ENCODE results near the gene PRRC2B. TPM values are rescaled to one million over a fixed set of nuclear protein-coding genes. Genes with fewer than 3 reads are reported as not detected.
A peak's percentile ranks its signal among the peaks of the same experiment; 100 is the strongest.
"Not testable (repeated sequence)": the region's sequence is repeated elsewhere in the genome, so short reads cannot be mapped to it uniquely, and the experiment has no call there.

Gene PRRC2B
- total RNA-seq: 100 to 1,000 TPM; 242 to 293 TPM

- Mint-ChIP-seq H3K9me3 (ENCODE audit: low read depth) (no peaks in the 10 kb centered on the region), H3K27me3 (no peaks in the 10 kb centered on the region), H3K36me3 (peaks cover 13% of the 10 kb centered on the region), H3K4me3 (peak within 1 kb of the TSS; percentile 83), H3K4me1 (peaks cover 43% of the 10 kb centered on the region), H3K27ac (peak within 1 kb of the TSS; percentile 91)
- peak; percentile 60 for ATAC-seq
- DNase-seq: peak; percentile 89
- CTCF ChIA-PET: interaction anchor here (1.8 kb wide), 1 partner anchor 11 kb away, joined by 7 read pairs; no protein-coding TSS in a partner anchor
Measured at GRCh38 chr9:131393622-131394463, at the start of gene PRRC2B. Gene PRRC2B (plus strand): TSS chr9:131394086. CDS start chr9:131430145, 36,059 bp downstream.

- H3K4me3 Mint-ChIP-seq; H3K36me3 Mint-ChIP-seq; H3K27ac Mint-ChIP-seq; H3K4me1 Mint-ChIP-seq; DNase-seq; ATAC-seq; H3K9me3 Mint-ChIP-seq (ENCODE audit: low read depth): not testable (repeated sequence)
- peaks cover 34% of the 10 kb centered on the region for H3K27me3 Mint-ChIP-seq
- CTCF ChIA-PET: interaction anchor here (0.8 kb wide), 1 partner anchor 400 kb away, joined by 3 read pairs; no protein-coding TSS in a partner anchor
Measured at GRCh38 chr9:131344931-131345535, 48.9 kb upstream of the PRRC2B start.

DNA sequence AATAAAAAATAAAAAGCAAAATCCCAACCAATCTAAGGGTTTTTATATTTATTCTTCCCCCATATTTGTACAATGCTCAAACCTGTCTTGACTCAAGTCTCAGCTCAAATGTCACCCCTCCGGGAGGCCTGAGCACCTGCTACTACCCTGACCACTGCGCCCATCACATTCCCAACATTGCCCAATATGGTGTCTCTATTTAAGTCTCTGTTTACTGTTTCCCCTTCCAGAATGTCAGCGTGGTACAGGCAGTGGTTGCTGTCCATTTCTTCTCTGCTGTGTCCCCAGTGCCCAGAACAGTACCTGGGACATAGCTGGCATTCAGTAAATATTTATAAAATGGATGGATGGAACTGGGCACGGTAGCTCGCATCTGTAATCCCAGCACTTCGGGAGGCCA, 47.3 kb upstream of the PRRC2B start:
- Mint-ChIP-seq H3K4me1 (peaks cover 12% of the 10 kb centered on the region), H3K27me3 (peaks cover 21% of the 10 kb centered on the region), H3K36me3 (no peaks in the 10 kb centered on the region), H3K9me3 (ENCODE audit: low read depth) (no peaks in the 10 kb centered on the region), H3K4me3 (no peak overlapping the region), H3K27ac (no peak overlapping the region)
- DNase-seq (no peak), ATAC-seq (no peak)
- CTCF ChIA-PET: interaction anchor here (0.8 to 1.2 kb wide), 2 partner anchors 10 to 20 kb away, joined by 3 to 4 read pairs; no protein-coding TSS in a partner anchor

- Mint-ChIP-seq H3K27ac (no peak overlapping the region), H3K36me3 (no peaks in the 10 kb centered on the region), H3K4me1 (peaks cover 12% of the 10 kb centered on the region), H3K27me3 (peaks cover 15% of the 10 kb centered on the region), H3K4me3 (no peak overlapping the region), H3K9me3 (ENCODE audit: low read depth) (no peaks in the 10 kb centered on the region)
- ATAC-seq: no peak
- DNase-seq: no peak
- CTCF ChIA-PET: interaction anchor here (1.2 kb wide), 1 partner anchor 11 kb away, joined by 4 read pairs; no protein-coding TSS in a partner anchor
Measured at GRCh38 chr9:131347376-131348020, 46.4 kb upstream of the PRRC2B start.

DNA sequence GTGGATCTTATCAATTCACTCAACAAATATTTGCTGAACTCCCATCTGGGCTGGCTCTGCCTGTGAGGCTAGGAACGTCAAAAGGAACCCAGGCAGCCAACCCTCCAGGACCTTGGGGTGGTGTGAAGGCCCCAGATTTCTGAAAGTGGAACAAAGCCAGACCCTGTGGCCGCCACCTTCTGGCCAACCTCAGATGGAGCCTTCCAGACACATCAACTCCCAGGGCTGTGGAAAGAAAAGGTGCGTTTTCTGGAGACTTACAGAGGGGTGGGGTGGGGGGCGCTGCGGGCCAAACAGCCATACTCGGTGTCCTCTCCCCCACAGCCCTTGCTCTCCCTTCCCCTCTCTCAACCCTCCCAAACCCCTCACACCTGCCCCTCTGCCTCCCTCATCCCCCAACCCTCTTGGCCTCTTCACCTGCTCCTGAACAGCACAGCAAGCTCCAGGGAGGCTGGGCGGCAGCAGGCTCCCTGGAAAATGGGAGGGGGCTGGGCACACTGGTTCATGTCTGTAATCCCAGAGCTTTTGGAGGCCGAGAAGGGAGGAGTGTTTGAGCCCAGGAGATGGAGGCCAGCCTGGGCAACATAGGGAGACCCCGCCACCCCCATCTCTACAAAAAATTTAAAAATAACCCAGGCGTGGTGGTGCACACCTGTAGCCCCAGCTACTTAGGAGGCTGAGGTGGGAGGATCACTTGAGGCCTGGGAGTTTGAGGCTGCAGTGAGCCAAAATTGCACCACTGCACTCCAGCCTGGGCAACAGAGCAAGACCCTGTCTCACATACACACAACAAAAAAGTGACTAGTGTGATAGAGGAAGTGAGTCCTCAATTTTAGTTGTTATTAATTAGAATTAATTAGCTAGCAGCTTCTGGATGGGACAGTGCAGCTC, 45.0 kb upstream of the PRRC2B start:
- CTCF ChIA-PET: interaction anchor here (0.6 to 4.9 kb wide), 44 partner anchors 8 to 407 kb away, joined by 3 to 36 read pairs (median 5); partner anchors contain the start of genes NUP214 and RAPGEF1
- peaks cover 12% of the 10 kb centered on the region for H3K4me1 Mint-ChIP-seq
- no peaks in the 10 kb centered on the region for H3K36me3 Mint-ChIP-seq

DNA sequence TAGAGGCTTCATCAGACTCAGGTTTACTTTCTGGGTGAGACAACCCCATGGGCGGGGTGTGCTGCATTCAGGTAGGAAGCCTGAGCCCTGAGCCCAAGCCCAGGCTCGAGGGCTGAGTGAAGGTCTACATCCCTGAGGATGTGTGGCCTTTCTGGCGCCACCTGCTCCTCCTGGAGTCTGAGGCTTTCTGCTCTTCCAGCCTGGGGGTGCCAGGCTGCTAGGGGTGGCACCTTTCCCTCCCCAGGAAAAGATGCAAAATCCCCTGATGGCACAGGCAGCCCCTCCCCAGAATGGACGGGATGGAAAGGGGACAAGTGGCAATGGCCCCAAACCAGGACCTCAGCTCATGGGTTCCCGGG, 44.4 kb upstream of the PRRC2B start:
- Mint-ChIP-seq H3K27me3 (no peaks in the 10 kb centered on the region), H3K4me3 (no peak overlapping the region), H3K36me3 (no peaks in the 10 kb centered on the region), H3K9me3 (ENCODE audit: low read depth) (no peaks in the 10 kb centered on the region), H3K27ac (no peak overlapping the region), H3K4me1 (peaks cover 12% of the 10 kb centered on the region)
- ATAC-seq (no peak), DNase-seq (no peak)
- CTCF ChIA-PET: interaction anchor here (0.6 to 4.9 kb wide), 54 partner anchors 7 to 407 kb away, joined by 3 to 36 read pairs (median 4); partner anchors contain the start of genes NUP214 and RAPGEF1

More for the DNA sequence above, 45.0 kb upstream of the PRRC2B start:
- no peak for DNase-seq
- no peak for ATAC-seq
- Mint-ChIP-seq H3K27me3 (peaks cover 3% of the 10 kb centered on the region), H3K4me3 (no peak overlapping the region), H3K9me3 (ENCODE audit: low read depth) (no peaks in the 10 kb centered on the region), H3K27ac (no peak overlapping the region)

GRCh38 chr9:131349881-131350563, 43.9 kb upstream of the PRRC2B start:
- H3K27ac Mint-ChIP-seq: peak overlapping the region; percentile 72
- peak; percentile 93 for DNase-seq
- peak; percentile 99 for ATAC-seq
- CTCF ChIA-PET: interaction anchor here (0.6 to 4.9 kb wide), 59 partner anchors 8 to 406 kb away, joined by 3 to 36 read pairs (median 4); partner anchors contain the start of genes NUP214 and RAPGEF1
- peak overlapping the region; percentile 11 for H3K4me3 Mint-ChIP-seq
- H3K36me3 Mint-ChIP-seq: no peaks in the 10 kb centered on the region
- no peaks in the 10 kb centered on the region for H3K27me3 Mint-ChIP-seq
- H3K9me3 Mint-ChIP-seq (ENCODE audit: low read depth): no peaks in the 10 kb centered on the region
- H3K4me1 Mint-ChIP-seq: peaks cover 12% of the 10 kb centered on the region

- CTCF ChIA-PET: interaction anchor here (0.7 to 1.0 kb wide), 3 partner anchors 20 to 1159 kb away, joined by 3 to 4 read pairs (median 4); no protein-coding TSS in a partner anchor
- H3K9me3 Mint-ChIP-seq (ENCODE audit: low read depth); H3K27ac Mint-ChIP-seq; ATAC-seq; H3K27me3 Mint-ChIP-seq; DNase-seq; H3K36me3 Mint-ChIP-seq; H3K4me3 Mint-ChIP-seq: not testable (repeated sequence)
- peaks cover 19% of the 10 kb centered on the region for H3K4me1 Mint-ChIP-seq
Measured at GRCh38 chr9:131356479-131356878, 37.4 kb upstream of the PRRC2B start.

- Mint-ChIP-seq H3K4me3 (no peak overlapping the region), H3K4me1 (peaks cover 20% of the 10 kb centered on the region), H3K27ac (no peak overlapping the region), H3K36me3 (no peaks in the 10 kb centered on the region), H3K27me3 (no peaks in the 10 kb centered on the region), H3K9me3 (ENCODE audit: low read depth) (no peaks in the 10 kb centered on the region)
- no peak for ATAC-seq
- CTCF ChIA-PET: interaction anchor here (0.6 to 1.8 kb wide), 3 partner anchors 9 to 22 kb away, joined by 3 to 6 read pairs (median 4); no protein-coding TSS in a partner anchor
- no peak for DNase-seq
Measured at GRCh38 chr9:131358556-131358955, 35.3 kb upstream of the PRRC2B start.

DNA sequence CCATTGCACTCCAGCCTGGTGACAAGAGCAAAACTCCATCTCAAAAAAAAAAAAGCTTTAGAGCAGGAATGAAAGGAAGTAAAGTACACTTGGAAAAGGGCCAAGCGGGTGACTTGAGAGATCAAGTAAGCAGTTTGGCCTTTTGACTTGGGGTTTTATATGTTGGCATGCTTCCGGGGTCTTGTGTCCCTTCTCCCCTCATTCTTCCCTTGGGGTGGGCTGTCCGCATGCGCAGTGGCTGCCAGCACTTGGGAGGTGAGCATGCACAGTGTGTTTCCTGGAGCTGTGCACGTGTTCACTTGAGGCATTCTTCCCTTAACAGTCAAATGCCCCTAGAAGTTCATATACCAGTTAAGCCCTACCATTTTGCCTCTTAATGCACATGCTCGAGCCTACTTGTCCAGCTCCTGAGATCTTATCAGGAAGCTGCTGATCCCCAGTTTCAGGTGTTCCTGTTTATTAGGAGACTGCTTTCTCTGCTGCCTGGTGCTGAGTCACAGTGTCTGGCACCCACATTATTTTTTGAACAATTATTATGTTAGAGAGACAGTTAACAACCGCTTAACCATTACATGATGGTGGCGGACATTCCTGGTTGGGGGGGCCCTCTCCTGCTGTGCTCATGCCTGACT, 32.6 kb upstream of the PRRC2B start:
- peak overlapping the region; percentile 65 for H3K27ac Mint-ChIP-seq
- no peak overlapping the region for H3K4me3 Mint-ChIP-seq
- no peaks in the 10 kb centered on the region for H3K27me3 Mint-ChIP-seq
- H3K9me3 Mint-ChIP-seq (ENCODE audit: low read depth): no peaks in the 10 kb centered on the region
- CTCF ChIA-PET: interaction anchor here (0.6 to 2.4 kb wide), 4 partner anchors 9 to 25 kb away, joined by 3 to 12 read pairs (median 6); no protein-coding TSS in a partner anchor
- DNase-seq (no peak), ATAC-seq (no peak)
- peaks cover 22% of the 10 kb centered on the region for H3K4me1 Mint-ChIP-seq
- H3K36me3 Mint-ChIP-seq: no peaks in the 10 kb centered on the region

GRCh38 chr9:131365546-131365945, 28.3 kb upstream of the PRRC2B start:
- Mint-ChIP-seq H3K36me3 (no peaks in the 10 kb centered on the region), H3K9me3 (ENCODE audit: low read depth) (no peaks in the 10 kb centered on the region), H3K4me3 (no peak overlapping the region), H3K27ac (no peak overlapping the region), H3K4me1 (peaks cover 10% of the 10 kb centered on the region), H3K27me3 (no peaks in the 10 kb centered on the region)
- ATAC-seq: no peak
- DNase-seq: no peak
- CTCF ChIA-PET: interaction anchor here (5.8 kb wide), 1 partner anchor 16 kb away, joined by 18 read pairs; no protein-coding TSS in a partner anchor
